GM18951 (cell line): ENCODE results near the gene MS4A4A.
"Not testable (repeated sequence)": the region's sequence is repeated elsewhere in the genome, so short reads cannot be mapped to it uniquely, and the experiment has no call there.

Source experiments
- POLR2A ChIP-seq: IDR thresholded peaks from 4 replicates; pipeline ENCODE4 v1.6.1; 2011; ENCODE audit warnings: mild to moderate bottlenecking; ENCODE audit not compliant: insufficient read length, insufficient read depth; ENCODE audit errors: extremely low read depth
- in situ Hi-C: fragments of 300-500 bp; cut with MboI; formaldehyde crosslinking; loops from one replicate; pipeline ENCODE4 v1.12.0; 2022; ENCODE audit warnings: low sequenced_read_pairs, mixed read lengths, inconsistent platforms; ENCODE audit not compliant: unreplicated experiment

Gene MS4A4A

DNA sequence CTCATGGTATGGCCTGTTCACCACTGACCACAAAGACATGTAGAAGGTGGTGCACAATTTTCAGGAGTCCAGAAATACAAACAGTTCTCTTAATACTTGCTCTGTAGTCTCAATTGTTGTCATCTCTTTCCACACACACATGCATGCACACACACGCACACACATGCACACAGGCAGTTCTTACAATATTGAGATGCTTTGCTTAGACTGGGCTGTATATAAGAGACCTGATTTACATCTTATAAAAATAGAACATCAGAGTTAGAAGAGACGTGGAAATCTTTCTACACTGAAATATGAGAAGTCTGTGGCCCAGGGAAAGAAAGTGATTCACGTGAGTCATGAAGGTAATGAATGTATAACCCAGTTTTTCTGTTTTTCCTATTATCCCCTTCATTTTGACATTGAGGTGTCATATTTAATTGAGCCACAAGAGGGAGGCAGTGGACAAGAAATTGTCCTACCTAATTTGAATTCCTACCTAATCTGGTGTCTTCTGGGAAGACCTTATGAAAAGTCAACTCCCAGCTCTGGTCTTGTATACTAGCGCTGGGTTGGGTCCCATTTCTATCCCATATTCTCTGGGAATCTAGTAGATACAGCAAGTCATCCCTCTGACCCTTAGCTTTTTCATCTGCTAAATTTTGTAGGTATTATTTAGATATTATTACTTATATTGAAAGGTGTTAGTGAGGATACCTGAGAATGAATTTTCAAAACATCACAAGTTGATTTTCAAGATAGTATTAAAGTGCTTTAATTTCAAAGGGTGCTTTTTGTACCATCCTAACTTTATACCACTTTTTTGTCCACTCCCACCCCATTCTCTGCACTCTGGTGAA lies 14.9 kb upstream of the MS4A4A start:
- in situ Hi-C loops: no loop called here
- TF ChIP-seq POLR2A: no peak

DNA sequence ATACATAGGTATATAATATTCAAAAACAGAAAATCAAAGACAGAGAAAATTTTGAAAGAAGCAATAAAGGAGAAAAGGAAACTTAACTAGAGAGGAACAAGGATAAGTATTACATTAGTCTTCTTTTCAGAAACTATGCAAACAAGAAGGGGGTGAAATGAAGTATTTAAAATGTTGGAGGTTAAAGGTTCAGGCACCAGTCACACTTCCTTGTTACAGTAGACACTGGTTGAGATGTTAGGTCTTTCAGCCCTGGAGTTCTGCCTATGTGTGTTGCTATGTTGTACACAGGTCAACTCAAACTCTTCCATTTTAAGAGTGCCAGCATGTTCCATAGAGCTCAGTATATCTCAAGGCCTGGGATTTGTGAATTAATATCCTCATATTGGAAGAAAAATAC lies 6.0 kb upstream of the MS4A4A start:
- TF ChIP-seq POLR2A: no peak
- in situ Hi-C loops: no loop called here

DNA sequence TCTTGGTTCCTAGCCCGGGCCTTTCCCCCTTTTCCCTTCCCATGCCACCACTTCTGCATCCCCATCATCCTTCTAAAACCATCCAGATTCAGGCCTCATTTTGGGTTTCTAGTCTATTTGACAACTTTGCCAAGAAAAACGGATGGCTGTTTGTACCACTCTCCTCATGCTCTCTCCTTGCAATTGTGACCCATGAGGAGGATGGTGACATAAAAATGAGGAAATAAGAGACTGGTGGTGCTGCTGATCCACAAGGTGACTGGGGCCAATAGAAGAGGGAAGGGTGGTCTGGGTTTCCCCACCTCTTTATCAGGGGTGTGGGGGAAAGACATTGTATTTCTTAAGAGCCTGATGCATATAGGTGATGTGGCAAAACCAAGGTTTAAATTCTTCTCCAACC lies 1.0 kb downstream of the MS4A4A start:
- no peak for TF ChIP-seq POLR2A
- in situ Hi-C loops: no loop called here

DNA sequence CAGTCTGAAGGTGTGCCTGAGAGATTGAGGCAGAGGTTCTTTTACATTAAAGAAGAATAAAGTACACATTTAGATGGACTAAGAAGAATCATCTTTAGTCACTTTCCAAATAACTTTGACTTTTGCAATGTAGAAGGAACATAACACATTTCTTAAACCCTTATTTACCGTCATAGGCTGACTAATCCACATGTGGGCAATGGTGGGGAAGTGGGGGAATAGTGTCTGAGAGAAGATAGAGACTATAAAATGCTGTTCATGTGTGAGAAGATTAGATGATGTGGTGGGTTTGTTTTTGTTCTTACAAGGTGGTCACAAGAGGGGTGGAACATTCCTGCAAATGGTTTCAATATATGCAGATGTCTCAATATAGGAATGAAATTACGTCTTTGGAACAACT lies 1.8 kb downstream of the MS4A4A start:
- in situ Hi-C loops: no loop called here
- TF ChIP-seq POLR2A: no peak

DNA sequence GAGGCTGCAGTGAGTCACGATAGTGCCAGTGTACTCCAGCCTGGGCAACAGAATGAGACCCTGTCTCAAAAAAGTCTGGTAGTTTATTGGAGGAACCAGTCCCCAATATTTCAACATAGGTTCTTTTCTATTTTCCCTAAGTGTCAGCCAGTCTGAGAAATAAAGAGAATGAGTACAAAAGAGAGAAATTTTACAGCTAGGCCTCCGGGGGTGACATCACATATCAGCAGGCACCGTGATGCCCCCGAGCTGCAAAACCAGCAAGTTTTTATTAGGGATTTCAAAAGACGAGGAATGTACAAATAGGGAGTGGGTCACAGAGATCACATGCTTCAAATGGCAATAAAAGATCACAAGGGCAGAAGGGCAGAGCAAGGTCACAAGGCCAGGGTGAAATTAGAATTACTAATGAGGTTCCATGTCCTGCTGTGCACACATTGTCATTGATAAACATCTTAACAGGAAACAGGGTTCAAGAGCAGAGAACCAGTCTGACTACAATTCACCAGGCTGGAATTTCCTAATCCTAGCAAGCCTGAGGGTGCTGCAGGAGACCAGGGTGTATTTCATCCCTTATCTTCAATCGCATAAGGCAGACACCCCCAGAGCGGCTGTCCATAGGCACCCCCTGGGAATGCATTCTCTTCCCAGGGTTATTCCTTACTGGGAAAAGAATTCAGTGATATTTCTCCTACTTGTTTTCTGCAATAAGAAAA lies 5.1 kb downstream of the MS4A4A start:
- in situ Hi-C loops: not testable (repeated sequence)

DNA sequence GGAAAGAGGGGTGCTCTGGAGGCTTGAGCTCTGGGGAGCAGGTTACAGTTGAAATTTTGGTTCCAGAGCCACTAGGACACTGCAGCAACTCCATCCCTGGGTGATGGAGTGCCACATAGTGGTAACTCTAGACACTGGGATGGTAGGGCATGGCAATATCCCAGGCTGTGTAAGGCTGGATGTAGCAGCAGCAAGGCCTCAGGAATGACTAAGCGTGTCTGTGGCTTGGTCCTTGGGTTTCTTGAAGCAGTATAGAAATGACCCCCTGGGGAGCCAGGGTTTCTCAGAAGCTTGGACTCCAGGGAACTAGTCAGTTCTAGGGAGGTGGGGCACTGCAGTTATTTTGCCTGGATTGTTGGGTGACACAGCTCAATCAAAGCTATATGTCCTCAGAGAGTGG lies 8.1 kb downstream of the MS4A4A start:
- in situ Hi-C loops: no loop called here

DNA sequence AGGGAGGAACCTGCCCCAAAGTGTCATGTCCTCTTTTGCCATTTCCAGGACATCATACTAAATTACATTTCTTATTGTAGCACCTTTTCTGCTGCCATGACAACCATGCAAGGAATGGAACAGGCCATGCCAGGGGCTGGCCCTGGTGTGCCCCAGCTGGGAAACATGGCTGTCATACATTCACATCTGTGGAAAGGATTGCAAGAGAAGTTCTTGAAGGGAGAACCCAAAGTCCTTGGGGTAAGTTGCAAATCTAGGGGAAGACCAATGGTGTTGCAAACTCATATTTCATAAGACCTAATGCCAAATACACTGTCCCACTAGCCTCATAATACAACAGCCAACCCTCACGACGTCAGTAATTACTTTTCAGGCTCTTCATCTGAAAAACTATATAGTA lies 11.7 kb downstream of the MS4A4A start:
- in situ Hi-C loops: no loop called here
- TF ChIP-seq POLR2A: no peak

More for the DNA sequence above, 8.1 kb downstream of the MS4A4A start:
- no peak for TF ChIP-seq POLR2A

DNA sequence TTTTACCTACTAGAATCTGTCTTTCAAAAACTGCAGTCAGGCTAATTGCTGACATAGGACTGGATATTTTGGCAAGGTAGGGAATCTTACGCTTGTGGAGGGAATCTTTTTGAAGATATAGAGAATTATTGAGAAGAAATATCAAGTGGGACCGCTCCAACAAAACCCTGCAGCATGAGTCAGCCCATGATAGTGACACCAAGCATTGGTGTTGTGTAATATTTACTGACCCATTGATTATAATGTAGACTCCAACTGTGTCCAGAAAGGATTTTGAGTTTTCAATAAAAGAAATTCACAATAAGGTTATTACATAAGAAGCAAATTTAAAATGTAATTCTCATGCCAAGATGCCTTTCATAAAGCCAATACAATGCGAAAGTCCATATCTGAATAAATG lies 20.7 kb downstream of the MS4A4A start:
- in situ Hi-C loops: no loop called here
- no peak for TF ChIP-seq POLR2A

DNA sequence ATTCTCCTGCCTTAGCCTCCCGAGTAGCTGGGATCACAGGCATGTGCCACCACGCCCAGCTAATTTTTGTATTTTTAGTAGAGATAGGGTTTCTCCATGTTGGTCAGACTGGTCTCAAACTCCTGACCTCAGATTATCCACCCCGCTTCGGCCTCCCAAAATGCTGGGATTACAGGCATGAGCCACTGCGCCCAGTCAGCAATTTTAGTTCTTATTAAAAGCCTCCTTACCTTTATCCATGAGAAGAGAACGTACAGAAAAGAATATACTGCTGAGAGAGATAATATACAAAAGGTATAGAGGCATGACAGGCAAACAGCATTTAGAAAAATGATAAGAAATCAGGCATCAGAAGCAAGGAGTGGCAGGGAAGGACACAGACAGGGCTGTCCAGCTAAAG lies 21.4 kb downstream of the MS4A4A start:
- in situ Hi-C loops: not testable (repeated sequence)

DNA sequence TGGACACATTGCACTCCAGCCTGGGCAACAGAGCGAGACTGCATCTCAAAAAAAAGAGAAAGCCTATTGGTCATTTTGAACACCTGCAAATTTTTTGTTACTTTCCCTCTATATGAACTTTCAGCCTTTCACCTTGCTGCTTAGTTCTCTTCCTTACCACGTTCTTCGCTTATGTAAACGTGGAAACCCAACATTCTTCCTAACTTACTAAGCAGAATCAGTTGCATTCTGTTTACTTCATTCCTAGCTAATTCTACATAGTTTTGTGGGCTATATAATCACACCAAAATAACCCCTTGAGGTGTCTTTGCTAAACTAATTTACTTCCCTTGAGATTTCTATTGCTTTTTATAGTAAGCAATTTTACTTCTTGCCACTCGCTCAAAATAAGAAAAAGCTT lies 23.2 kb downstream of the MS4A4A start:
- in situ Hi-C loops: no loop called here
- TF ChIP-seq POLR2A: no peak

DNA sequence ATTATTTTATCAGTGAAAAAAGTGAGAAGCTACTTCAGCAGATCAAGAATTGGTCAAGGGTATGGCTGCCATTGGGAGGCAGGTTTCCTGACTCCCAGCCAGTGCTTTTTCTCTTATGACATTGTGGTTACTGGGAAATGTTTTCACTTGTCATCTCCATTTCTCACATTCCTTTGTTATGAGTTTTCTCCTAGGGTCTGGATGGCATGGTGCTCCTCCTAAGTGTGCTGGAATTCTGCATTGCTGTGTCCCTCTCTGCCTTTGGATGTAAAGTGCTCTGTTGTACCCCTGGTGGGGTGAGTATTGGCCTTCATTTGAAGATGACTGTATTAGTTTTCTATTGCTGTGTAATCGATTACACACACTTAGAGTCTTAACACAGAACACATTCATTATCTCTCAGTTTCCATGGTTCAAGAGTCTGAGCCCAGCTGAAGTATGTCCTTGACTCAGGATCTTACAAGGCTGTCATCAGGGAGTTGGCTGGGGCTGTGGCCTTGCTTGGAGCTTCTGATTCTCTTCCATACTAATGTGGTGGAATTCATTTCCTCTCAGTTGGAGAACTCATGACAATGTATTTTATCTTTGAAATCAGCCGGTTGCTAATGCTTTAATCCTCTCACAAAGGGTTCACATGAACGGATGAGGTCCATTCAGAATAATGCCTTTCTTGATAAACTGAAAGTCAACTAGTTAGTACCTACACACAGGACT lies 25.6 kb downstream of the MS4A4A start:
- in situ Hi-C loops: no loop called here
- TF ChIP-seq POLR2A: no peak

DNA sequence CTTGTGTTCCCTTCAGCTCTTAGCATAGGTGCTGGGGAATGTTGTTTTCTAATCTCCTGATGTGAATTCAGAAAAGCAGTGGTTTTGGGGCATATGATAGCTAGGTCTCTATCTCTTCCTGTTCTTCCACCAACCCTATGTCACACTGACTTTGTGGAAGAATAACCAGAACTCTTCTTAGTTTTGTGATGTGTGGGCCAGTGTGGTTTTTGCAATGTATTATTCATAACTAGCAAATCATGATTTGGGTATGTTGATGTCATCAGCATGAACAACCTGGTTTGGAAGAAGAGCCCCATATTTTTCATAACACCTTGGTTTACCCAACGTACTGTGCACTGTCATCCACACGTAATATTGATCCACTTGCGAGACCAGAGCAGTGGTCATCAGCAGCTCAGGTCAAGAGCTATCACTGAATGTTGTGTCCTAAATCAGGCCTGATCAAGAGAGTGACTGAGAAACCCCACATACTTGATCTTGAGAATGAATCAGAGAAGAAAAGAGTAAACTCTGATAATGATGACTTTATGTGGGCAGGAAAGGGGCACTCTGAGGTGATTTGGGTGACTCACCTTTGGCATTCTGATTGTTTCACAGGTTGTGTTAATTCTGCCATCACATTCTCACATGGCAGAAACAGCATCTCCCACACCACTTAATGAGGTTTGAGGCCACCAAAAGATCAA lies 27.2 kb downstream of the MS4A4A start:
- no peak for TF ChIP-seq POLR2A
- in situ Hi-C loops: no loop called here

DNA sequence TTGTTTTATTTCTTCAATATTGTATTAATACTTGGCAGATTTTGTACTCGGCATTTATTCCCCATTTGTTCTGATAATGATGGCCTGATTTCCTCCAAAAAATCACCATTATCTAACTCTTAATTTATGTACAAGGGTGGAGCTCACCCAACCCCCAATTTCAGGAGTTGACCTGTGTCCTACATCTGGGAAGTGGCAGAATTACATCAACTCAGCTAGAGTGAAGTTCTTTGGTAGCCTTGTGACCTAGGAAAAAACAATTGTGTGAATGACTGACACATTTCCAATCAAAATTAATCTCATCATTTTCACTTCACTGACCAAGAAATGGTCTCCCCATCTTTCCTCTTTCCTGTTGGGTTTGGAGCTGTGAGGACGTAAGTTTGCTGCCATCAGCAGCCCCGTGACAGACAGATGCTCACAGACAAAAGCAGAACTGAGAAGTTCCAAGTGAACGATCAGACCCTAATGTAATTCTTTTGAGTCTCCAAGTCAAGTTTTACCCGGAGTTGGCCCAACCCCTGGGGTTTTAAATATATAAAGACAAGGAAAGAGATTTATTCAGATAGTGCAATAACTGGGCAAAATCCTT lies 30.0 kb downstream of the MS4A4A start:
- in situ Hi-C loops: no loop called here
- no peak for TF ChIP-seq POLR2A
